NCI-H2171 treated with DMSO at 0.1 percent for 48 hours (cell line): ENCODE results near the gene CPEB3.
A peak's percentile ranks its signal among the peaks of the same experiment; 100 is the strongest.

Experiments used
- DNase-seq: peaks from one replicate; lab custom pipeline; 2025; lab: John Stamatoyannopoulos, UW

Gene CPEB3

DNA sequence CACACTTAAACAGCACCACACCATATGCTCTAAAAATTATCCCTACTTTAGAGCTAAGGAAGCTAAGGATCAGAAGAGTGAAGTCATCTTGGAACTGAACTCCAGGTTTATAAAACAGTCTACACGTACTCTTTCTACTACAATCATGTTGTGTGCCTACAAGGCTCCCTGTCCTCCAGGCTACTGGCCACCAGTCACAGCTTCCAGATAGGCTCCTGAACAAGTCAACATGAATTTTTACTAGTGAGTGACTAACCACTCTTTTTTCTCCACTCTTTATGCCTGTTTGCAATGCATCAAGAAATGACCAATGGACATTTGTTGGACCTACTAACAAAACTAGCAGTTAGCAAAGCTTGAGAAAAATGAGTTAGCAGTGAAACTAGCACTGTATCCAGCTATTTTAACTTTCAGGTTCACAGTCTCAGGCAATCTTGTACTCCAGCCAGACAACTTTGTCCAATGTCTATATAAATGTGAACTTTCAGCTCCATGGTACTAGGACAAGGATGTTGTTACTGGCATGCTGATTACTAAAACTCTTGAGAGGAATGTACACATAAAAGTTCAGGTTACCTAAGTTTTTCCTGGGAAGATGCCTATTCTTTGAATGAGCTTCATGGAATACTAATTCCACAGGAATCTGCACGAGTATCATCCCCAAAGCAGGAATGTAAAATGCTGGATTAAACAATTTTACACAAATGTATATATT, 187.3 kb downstream of the CPEB3 start:
- DNase-seq, result no peak

DNA sequence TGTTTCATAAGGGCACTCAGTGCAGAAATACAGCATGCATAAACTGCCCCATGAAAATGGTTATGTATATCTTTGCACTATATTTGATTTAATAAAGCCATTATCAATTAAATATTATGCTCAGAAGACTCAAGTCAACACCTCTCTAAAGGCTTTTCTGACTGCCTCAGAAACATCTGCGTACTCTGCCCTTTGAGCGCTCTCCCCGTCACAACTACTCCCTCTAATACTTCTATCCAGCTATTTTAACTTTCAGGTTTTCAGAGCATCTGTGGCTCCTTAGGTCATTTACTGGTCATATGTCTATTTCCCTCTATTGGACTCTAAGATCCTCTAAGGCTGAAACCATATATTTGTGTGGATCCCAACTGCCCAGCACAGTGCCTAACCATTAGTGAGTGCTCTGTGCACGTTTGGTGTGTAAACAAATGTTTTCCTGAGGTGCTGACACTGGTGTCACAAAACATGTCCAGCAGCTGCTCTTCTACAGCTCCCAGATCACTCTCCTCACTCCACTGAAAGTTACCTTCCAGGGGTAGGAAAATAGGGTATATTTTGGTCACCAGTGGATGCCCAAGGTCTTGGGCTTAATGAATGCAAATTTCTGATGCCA, 188.2 kb downstream of the CPEB3 start:
- no peak for DNase-seq

DNA sequence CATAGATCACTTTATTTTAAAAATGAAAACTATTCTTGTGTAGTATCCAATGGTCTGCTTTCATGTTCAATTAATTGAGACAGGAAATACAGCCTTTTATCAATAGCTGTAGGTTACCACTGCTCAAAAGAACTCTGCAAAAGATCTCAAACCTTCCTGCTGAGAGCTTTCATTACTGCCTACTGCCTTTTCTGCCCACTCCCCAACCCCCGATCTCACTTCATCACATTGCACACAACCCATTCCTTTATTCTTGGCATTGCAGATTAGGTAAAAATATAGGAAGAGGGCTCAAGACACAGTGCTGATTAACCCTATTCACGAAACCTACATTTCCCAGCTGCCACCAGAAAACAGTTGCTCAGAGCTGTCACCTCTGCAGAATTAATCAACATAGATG, 195.9 kb downstream of the CPEB3 start:
- DNase-seq, result no peak

DNA sequence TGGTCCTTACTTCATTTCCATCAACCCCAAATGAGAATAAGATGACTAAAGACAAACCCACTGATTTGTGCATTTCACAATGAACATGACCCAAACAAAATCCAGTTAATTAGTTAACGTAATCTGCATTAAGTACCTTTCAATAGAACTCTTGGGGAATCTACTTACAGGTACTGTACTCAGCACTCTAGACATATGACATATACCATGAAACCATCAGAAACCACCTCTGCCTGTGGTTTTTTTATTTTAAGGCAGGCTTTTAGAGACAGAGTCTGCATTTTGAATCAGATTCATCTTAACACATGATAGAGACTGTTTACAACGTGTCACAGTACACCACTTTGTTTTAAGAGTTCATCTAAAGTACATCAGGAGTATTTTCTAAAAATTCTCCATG, 198.9 kb downstream of the CPEB3 start:
- DNase-seq, result no peak

DNA sequence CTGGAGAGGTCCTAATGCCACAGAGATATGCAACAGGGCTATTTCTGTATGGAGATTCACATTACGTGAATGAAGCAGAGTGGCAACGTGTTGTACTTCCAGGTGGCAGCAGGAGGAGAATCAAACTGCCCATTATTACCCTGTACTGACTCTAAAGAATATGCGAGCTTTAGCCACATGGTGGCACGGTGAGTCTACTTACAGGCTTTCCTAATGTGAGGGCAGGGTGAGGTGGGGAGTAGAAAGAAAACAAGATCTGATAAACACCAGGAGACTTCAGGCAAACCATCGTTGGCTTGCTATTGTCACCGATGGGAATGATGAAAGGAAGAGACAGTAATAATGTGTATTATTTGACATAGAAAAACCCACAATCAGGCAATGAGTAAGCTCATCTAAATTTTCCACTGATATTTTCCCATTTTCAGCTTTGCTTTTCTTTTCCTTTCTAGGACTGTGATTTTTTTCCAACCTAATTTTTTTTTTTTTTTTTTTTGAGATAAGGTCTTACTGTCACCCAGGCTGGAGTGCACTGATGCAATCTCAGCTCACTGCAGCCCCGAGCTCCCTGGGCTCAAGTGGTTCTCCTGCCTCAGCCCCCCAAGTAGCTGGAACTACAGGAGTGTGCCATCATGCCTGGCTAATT, 203.0 kb downstream of the CPEB3 start:
- DNase-seq, result peak; percentile 81

DNA sequence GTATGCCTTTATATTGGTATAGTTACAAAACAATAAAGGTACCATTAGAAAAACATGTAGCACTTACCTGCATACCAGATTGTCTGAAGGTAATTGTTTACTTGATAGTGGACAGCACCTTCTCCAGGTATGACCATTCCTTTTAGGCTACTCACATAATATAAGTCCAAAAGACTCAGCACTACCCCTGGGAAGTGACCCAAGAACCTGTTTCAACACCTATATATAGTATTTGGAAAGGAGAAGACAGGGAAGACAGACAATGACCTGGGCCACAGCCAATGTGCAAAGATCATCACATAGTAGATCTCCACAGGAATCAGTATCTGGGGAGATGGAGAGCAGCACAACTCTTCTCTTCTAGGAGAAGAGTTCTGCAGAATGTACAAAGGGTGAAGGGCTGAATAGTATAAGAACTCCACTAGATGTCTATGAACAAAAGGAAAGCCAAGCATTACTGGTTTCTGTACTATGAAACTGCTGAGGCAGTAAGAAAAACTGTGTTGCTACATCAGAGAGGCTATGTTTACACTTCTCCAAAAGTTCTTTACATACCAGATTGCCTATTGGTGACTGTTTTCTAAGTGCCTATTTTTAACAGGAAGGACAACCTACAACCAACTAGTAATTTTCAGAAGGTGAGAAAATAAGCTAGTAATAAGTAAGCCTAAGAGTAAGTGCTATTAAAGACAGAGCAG, 208.1 kb downstream of the CPEB3 start:
- no peak for DNase-seq

DNA sequence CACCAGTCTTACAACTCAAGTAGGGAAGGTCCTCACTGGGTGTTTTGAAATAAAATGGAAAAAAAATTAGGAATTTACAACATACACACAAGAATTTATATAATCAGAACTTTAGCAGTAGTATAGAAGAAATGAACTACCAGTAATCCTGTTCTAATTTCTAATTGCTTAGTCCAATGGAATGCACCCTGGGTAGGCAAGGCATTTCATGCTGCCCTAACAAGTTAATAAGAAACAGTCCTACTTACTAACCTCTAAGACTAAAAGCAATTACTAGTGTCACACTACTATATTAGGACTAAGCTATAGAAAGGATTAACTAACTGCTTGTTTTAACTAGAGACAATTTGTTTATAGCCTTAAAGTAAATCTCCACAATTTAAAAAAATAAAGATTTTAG, 209.2 kb downstream of the CPEB3 start:
- DNase-seq, result no peak

DNA sequence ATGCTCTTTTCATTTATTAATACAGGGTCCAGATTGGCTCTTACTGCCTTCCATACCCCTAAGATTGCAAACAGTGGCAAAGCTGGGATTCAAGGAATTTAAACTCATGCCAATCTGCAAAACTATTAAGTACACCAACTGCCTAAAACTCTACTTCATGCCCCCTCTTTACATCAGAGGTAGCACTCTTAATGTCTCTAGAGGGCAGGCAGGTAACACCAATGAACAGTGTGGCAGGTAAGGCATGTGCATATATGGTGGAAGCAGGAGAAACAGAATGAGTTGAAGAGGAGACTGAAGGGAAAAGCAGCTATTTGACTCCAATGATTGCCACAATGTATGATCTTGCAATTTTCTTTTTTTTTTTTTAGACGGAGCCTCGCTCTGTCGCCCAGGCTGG, 210.6 kb downstream of the CPEB3 start:
- DNase-seq, result no peak

DNA sequence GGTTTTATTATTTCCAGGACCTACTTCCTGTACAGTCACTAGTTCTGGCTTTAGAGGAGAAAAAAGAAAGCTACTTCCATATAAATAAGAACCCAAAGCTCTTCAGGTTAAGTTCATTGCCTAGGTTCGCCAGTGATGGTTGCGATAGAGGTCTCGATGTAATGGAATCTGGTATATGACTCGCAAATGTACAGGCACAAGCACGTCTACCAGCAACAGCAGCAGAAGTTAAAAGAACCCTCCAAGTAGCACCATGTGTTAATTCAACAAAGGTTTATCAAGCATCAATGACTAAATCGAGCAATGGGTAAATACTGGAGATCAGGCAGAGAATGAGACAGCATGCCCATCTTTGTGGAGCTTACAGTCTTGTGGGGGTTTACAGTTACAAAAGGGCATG, 211.9 kb downstream of the CPEB3 start:
- DNase-seq, result no peak

DNA sequence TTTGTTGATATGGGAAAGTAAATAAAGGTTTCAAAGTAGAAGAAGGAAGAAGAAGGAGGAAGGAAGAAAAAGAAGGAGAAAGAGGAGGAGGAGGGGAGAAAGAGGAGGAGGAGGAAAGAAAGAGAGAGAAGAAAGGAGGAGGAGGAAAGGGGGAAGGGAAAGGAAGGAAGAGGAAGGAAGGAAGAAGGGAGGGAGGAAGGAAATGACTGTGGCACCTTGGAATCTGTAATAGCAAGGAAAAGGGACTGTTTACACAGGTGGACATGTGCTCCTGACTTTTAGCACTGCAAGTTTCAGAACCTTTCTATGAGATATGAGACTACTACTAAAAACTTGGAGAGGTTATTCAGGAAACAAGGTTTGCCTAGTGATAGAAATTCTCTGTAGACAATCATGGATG, 214.2 kb downstream of the CPEB3 start:
- DNase-seq, result no peak

DNA sequence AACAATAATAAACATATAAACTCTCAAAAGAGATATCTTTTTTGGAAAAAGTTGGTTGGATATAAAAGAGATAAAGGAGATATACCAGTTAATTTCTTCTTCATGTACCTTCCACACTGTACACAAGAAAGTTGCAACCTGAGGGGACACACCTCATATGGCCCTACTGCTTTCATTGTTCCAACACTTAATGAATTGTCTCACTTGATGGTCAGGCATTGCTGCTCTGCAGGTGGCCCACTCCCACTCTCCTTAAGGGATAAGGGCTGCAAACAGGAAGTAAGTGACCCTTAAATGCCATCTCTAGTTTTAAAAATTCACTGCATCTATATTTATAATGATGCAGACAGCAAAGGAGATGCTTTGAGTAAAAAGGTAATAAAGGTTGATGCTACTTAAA, 215.0 kb downstream of the CPEB3 start:
- no peak for DNase-seq

DNA sequence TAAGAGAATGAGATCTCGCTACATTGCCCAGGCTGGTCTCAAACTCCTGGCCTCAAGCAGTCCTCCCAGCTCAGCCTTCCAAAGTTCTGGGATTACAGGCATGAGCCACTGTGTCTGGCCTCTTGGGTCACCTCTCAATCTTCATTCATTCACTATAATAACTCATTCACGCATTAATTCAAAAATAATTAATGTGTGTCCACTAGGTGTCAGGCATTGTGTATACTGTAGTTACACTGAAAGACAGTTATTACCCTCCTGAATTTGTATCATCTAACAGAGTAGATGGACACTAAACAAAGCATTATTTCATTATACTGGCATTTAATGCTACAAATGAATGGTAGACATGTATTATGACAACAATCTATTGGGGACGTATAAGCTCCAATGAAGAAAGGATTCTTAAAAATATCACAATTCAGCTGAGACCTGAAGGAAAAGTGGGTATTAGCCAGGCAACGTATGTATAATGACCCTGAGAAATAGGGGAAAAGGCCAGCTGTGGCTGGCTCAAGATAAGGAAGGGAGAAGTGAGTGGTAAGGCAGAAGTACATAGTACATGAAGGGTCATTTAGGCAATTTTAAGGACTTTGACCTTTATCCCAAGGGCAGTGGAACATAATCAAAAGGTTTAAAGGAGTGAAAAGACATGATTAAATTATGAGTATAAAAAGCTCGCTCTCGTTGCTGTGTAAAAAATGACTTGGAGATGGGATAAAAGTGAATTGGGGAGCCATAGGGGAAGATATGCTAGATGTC, 216.6 kb downstream of the CPEB3 start:
- no peak for DNase-seq

DNA sequence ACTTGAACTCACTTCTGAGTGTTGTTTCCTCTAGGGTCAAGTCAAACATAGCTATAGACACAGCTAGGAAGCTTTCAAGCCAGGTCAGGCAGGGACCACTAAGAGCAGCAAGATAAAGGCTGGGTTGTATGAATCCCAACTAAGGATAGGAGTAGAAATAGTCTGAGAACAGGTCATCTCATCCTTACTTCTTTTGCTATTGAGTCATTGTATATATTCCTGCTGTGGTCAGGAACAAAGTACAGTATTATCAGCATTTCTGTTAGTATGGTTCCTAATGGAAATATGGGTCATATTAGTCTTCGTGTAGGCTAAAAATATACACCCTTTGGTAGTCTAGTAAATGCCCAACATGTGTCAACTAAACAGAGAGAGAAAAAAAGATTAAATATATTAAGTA, 222.0 kb downstream of the CPEB3 start:
- DNase-seq, result no peak

DNA sequence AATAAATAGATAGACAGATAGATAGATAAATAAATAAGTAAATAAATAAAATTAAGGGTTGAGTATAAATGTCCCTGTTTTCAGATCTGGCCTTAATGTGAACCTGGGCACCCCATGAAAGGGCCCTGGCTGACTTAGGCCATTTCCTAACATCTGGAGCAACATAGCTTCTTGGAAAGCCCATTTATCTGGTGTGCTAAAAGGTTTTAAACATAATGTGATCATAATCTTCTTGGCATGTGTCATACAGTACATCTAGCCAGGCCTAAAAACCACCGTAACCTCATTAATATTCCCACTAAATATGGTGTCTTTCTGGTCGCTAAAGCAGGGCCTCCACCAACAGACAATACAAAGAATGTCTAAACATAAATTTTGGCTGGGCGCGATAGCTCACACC, 224.5 kb downstream of the CPEB3 start:
- DNase-seq, result no peak

DNA sequence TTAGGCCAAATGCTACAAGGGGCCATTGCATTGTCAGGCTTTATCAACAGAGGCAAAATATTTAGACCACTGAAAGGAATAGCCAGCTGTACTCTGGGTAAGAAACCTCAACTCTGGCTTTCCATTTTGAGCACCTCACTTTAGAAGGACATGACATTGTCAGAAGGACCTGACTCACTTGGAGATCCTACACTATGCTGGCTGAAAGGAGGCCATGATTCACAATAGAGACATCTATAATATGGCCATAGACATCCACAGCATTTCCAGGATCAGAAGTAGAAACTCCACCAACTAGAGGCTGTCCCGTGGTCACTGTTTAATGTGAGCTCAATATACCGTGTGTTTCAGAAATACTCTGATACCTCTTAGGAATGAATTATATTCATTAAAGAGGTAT, 226.4 kb downstream of the CPEB3 start:
- no peak for DNase-seq

DNA sequence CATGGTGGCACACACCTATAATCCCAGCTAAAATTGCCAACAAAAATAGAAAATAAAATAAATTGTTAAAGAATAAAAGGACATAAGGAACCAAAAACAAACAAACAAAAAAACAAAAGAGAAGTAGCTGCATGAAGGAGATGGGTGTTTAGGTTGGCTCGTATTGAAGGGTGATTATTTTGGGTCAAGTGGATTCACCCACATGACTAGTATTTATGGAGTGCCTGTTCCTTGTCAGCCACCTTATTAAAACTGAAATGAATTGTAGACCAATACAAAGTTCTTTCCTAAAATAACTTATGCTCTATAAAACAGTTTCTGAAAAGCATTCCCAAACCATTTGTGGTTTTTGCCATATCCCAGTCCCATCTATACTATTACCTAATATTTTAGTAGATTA, 228.6 kb downstream of the CPEB3 start:
- DNase-seq, result no peak

DNA sequence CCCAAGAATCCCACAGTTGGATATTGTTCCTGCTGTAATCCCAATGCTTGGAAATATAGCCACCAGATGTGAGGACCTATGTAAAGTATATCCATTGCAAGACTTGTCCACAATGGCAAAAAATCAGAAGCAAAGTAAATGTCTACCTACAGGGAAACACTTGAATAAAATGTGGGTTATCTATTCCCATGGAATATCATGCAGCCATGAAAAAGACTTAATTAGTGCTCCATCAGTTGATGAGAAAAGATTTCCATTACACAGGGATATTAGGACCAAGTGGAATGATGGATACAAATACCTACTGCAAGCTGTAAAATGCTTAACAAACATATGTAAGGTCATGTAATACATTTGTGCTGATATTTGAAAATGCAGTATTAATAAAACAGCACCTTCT, 236.1 kb downstream of the CPEB3 start:
- DNase-seq, result no peak

DNA sequence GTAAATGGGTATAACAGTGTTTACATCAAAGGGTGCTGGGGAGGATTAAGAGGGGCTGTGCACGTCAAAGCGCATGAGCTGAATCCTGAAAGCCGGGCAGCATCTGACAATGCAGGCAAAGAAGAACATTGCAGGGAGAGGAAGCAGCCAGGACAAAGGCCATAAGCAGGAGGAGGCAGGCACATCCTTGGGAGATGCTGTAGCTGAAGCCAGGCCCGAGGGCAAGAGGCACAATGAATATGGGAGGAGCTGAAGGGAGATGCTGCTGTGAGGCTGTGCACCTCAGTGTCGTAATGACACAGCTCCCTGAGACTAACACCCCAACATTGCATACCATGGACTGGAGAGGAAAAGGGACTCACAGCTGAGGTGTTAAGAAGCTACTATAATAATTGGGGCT, 238.1 kb downstream of the CPEB3 start:
- DNase-seq, result no peak

DNA sequence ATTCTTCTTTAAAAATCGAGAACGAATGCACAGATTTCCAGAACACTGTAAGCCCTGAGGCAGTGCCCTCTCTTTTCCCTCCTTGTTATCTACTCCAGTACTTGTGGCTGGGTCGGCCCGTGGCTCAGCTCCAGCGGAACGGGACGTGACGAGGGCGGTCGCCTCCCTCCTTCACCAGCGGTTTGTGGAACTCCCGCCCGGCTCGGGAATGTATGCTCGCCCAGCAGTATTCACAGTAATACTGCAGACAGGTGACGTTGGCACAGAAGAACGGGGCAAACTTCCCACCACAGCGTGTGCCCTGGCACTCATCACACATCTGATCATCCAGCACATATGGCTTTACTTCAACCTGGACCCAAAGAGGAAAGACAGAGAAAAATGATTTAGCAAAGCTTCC, 238.8 kb downstream of the CPEB3 start:
- DNase-seq, result no peak

DNA sequence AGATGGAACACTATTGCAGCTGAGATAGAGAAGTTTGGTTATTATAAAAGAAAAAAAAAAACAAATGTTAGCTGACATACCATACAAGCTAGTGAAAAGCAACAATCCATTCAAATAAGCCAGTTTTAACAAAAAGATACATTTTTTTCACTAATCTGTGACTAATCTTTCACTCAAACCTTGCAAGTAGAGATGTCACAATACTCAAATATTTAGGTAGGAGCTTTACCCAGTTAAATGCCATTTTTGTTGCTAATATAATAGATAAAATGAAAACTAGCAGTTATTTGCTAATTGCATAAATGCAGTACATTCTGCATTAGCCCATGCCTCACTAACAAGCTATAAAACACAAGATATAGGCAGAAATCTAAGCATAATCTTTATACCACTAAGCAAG, 243.7 kb downstream of the CPEB3 start:
- DNase-seq, result no peak

DNA sequence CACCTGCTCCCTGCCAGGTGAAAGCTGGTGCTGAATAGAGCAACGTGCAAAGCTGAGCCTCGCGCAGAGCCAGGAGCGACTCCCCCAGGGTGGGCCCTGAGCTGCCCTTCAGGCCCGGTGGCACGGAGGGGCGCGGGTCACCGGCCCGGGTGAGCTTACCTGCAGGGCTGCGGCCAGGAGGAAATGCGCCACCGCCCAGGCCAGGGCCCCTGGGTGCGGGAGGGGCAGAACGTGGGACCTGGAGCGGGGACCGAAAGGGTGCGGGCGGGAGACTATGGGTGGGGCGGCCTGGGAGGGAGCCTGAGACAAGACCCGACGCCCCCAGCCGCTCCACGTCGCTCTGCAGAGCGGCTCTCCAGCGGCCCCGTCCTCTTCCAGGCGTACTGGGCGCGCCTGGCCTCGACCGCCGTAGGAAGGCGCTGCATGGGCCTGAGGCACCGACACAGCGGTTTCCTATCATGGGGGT, 245.2 kb downstream of the CPEB3 start:
- DNase-seq, result no peak

DNA sequence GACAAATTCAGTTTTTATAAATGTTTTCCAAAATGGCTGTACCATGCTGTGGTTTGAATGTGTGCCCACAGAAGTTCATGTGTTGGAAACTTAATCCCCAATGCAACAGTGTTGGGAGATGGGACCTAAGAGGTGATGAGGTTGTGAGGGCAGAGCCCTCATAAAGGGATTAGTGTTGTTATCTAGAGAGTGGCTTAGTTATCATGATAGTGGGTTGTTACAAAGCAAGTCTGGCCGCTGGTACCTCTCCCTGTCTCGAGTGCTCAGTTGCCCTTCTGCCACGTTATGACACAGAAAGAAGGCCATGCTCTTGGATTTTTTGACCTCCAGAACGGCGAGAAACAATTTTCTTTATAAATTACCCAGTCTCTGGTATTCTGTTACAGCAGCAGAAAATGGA, 248.3 kb downstream of the CPEB3 start:
- DNase-seq, result no peak
